Measurements from ENCODE around the gene KCNK13.

GRCh38 chr14:90139199-90139598, 77.4 kb downstream of the KCNK13 start:
- TF ChIP-seq, protein P1, sequence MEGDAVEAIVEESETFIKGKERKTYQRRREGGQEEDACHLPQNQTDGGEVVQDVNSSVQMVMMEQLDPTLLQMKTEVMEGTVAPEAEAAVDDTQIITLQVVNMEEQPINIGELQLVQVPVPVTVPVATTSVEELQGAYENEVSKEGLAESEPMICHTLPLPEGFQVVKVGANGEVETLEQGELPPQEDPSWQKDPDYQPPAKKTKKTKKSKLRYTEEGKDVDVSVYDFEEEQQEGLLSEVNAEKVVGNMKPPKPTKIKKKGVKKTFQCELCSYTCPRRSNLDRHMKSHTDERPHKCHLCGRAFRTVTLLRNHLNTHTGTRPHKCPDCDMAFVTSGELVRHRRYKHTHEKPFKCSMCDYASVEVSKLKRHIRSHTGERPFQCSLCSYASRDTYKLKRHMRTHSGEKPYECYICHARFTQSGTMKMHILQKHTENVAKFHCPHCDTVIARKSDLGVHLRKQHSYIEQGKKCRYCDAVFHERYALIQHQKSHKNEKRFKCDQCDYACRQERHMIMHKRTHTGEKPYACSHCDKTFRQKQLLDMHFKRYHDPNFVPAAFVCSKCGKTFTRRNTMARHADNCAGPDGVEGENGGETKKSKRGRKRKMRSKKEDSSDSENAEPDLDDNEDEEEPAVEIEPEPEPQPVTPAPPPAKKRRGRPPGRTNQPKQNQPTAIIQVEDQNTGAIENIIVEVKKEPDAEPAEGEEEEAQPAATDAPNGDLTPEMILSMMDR (conservative IDR thresholded peaks at IDR 0.05; ENCODE audit: low read depth in 2 of 2): no peak
- TF ChIP-seq EZH2phosphoT487 (IDR thresholded peaks at IDR 0.05; ENCODE audit: unreplicated experiment) (no peak), JUNB (IDR thresholded peaks at IDR 0.05; ENCODE audit: unreplicated experiment) (no peak), NANOG (IDR thresholded peaks at IDR 0.05; ENCODE audit: borderline replicate concordance) (no peak), ZNF114 (CRISPR knock-in tag; IDR thresholded peaks at IDR 0.05) (no peak), STAT1 (IDR thresholded peaks at IDR 0.05; ENCODE audit: unreplicated experiment) (no peak), POLR2AphosphoS5 (IDR thresholded peaks at IDR 0.05; ENCODE audit: low read depth) (no peak), EZH2 (IDR thresholded peaks at IDR 0.05; ENCODE audit: low read depth, unreplicated experiment) (no peak), CREB1 (CRISPR knock-in tag; IDR thresholded peaks at IDR 0.05; ENCODE audit: low read depth) (no peak), ZNF331 (CRISPR knock-in tag; IDR thresholded peaks at IDR 0.05; ENCODE audit: low read depth) (no peak)
- TF ChIP-seq, protein P2, sequence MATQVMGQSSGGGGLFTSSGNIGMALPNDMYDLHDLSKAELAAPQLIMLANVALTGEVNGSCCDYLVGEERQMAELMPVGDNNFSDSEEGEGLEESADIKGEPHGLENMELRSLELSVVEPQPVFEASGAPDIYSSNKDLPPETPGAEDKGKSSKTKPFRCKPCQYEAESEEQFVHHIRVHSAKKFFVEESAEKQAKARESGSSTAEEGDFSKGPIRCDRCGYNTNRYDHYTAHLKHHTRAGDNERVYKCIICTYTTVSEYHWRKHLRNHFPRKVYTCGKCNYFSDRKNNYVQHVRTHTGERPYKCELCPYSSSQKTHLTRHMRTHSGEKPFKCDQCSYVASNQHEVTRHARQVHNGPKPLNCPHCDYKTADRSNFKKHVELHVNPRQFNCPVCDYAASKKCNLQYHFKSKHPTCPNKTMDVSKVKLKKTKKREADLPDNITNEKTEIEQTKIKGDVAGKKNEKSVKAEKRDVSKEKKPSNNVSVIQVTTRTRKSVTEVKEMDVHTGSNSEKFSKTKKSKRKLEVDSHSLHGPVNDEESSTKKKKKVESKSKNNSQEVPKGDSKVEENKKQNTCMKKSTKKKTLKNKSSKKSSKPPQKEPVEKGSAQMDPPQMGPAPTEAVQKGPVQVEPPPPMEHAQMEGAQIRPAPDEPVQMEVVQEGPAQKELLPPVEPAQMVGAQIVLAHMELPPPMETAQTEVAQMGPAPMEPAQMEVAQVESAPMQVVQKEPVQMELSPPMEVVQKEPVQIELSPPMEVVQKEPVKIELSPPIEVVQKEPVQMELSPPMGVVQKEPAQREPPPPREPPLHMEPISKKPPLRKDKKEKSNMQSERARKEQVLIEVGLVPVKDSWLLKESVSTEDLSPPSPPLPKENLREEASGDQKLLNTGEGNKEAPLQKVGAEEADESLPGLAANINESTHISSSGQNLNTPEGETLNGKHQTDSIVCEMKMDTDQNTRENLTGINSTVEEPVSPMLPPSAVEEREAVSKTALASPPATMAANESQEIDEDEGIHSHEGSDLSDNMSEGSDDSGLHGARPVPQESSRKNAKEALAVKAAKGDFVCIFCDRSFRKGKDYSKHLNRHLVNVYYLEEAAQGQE (IDR thresholded peaks at IDR 0.05; ENCODE audit: unreplicated experiment): no peak
- TF ChIP-seq, protein P3, sequence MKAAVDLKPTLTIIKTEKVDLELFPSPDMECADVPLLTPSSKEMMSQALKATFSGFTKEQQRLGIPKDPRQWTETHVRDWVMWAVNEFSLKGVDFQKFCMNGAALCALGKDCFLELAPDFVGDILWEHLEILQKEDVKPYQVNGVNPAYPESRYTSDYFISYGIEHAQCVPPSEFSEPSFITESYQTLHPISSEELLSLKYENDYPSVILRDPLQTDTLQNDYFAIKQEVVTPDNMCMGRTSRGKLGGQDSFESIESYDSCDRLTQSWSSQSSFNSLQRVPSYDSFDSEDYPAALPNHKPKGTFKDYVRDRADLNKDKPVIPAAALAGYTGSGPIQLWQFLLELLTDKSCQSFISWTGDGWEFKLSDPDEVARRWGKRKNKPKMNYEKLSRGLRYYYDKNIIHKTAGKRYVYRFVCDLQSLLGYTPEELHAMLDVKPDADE (IDR thresholded peaks at IDR 0.05): no peak

Data from GM23338 (cell line).